DOHH2 (cell line): ENCODE results near the gene DDX1.

Experiments used
- EZH2phosphoT487 ChIP-seq: fragments of 200-600 bp; sonication (generic); IDR thresholded peaks from 2 replicates; pipeline ENCODE4 v1.6.1; 2017; ENCODE audit warnings: borderline replicate concordance, mild to moderate bottlenecking, antibody characterized with exemption, low read length, moderate library complexity, mixed read lengths
- TF ChIP-seq, protein P1 (sequence below): fragments of 200-600 bp; sonication (generic); IDR thresholded peaks from one replicate; pipeline ENCODE4 v1.5.1; 2014; ENCODE audit warnings: antibody characterized with exemption, mild to moderate bottlenecking, low read depth, low read length; ENCODE audit not compliant: poor library complexity, severe bottlenecking

- TF ChIP-seq, protein P1, sequence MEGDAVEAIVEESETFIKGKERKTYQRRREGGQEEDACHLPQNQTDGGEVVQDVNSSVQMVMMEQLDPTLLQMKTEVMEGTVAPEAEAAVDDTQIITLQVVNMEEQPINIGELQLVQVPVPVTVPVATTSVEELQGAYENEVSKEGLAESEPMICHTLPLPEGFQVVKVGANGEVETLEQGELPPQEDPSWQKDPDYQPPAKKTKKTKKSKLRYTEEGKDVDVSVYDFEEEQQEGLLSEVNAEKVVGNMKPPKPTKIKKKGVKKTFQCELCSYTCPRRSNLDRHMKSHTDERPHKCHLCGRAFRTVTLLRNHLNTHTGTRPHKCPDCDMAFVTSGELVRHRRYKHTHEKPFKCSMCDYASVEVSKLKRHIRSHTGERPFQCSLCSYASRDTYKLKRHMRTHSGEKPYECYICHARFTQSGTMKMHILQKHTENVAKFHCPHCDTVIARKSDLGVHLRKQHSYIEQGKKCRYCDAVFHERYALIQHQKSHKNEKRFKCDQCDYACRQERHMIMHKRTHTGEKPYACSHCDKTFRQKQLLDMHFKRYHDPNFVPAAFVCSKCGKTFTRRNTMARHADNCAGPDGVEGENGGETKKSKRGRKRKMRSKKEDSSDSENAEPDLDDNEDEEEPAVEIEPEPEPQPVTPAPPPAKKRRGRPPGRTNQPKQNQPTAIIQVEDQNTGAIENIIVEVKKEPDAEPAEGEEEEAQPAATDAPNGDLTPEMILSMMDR, result no peak
- TF ChIP-seq EZH2phosphoT487, result no peak
These were observed 3.8 kb downstream of the DDX1 start for GRCh38 chr2:15595342-15595905.
